ENCODE data around the gene RRAGB. TPM values are rescaled to one million over a fixed set of nuclear protein-coding genes. Genes with fewer than 3 reads are reported as not detected.
"Not testable (repeated sequence)": the region's sequence is repeated elsewhere in the genome, so short reads cannot be mapped to it uniquely, and the experiment has no call there.

Gene RRAGB
- polyA plus RNA-seq, 1 donor (not counting 4 experiments of a cell fraction or from before 2014, with no cell fraction given): 18.9 TPM

GRCh38 chrX:55759478-55759877 is 41.9 kb downstream of the RRAGB start:
- Histone ChIP-seq H3K79me2 (ENCODE audit: control insufficient read depth, insufficient read depth, low read length) (no peaks in the 10 kb centered on the region), H3K4me3 (ENCODE audit: control insufficient read depth in 2 of 3, extremely low read depth in 1 of 3, insufficient read depth in 2 of 3, low read depth in 1 of 3, low read length in 3 of 3) (no peak overlapping the region), H4K20me1 (ENCODE audit: control insufficient read depth, extremely low read depth, insufficient read depth, low read length) (no peaks in the 10 kb centered on the region), H3K9me3 (ENCODE audit: control insufficient read depth, low read depth, low read length) (no peaks in the 10 kb centered on the region), H3K9me1 (ENCODE audit: control insufficient read depth, extremely low read depth, insufficient read depth, low read length) (no peaks in the 10 kb centered on the region), H2AFZ (ENCODE audit: control insufficient read depth, low read length) (no peak overlapping the region), H3K4me1 (ENCODE audit: control insufficient read depth, extremely low read depth, insufficient read depth, low read length) (no peaks in the 10 kb centered on the region), H3K27me3 (ENCODE audit: control insufficient read depth, extremely low read depth, insufficient read depth, low read length) (no peaks in the 10 kb centered on the region), H3K9ac (ENCODE audit: control insufficient read depth, extremely low read depth, insufficient read depth, low read length) (no peak overlapping the region), H3K36me3 (ENCODE audit: control insufficient read depth in 2 of 2, extremely low read depth in 1 of 2, insufficient read depth in 2 of 2, low read length in 2 of 2) (no peaks in the 10 kb centered on the region), H3K4me2 (ENCODE audit: control insufficient read depth, extremely low read depth, insufficient read depth, low read depth, low read length) (no peak overlapping the region), H3K27ac (ENCODE audit: control insufficient read depth, insufficient read depth, low read length) (no peak overlapping the region)
- no peak for DNase-seq (ENCODE audit: low read depth, low spot score)
- no peak for FAIRE-seq
- dilution Hi-C loops (cut with MboI; ENCODE audit: extremely low pct_ligation_motif_present, low sequenced_read_pairs): no loop called here
- TF ChIP-seq EZH2 (IDR thresholded peaks at IDR 0.05; ENCODE audit: low read length): no peak
- TF ChIP-seq CTCF (optimal IDR thresholded peaks at IDR 0.05 in 1 of 3, IDR thresholded peaks at IDR 0.05 in 1 of 3, conservative IDR thresholded peaks at IDR 0.05 in 1 of 3; ENCODE audit: extremely low read depth in 1 of 3, insufficient read depth in 2 of 3, low read length in 3 of 3): no peak

DNA sequence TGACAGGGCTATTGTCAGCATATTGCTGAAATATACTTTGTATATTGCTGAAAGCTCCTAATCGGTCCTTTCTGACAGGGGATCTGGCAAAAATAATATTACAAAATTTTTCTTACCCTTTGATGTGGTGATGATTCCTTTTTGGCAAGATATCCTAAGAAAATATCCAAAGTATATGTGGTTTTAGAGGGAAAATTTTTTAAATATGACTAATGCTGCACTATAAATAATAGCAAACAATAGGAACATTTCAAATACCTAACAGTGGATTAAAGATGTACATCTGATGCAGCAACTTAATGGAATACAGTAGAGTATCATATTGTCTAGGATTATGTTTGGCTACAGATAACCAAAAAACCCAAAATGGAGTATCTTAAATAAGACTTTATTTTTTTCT is 49.6 kb downstream of the RRAGB start:
- DNase-seq (ENCODE audit: low read depth, low spot score): no peak

DNA sequence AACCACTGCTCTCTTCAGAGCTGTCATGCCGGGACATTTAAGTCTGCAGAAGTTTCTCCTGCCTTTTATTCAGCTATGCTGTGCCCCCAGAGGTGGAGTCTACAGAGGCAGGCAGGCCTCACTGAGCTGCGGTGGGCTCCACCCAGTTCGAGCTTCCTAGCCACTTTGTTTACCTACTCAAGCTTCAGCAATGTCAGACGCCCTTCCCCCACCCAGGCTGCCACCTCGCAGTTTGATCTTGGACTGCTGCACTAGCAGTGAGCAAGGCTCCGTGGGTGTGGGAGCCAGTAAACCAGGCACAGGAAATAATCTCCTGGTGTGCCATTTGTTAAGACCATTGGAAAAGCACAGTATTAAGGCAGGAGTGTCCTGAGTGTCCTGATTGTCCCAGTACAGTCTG is 56.9 kb downstream of the RRAGB start:
- DNase-seq (ENCODE audit: low read depth, low spot score); dilution Hi-C loops (cut with MboI; ENCODE audit: extremely low pct_ligation_motif_present, low sequenced_read_pairs); H3K27ac ChIP-seq (ENCODE audit: control insufficient read depth, insufficient read depth, low read length); H3K4me1 ChIP-seq (ENCODE audit: control insufficient read depth, extremely low read depth, insufficient read depth, low read length); H3K27me3 ChIP-seq (ENCODE audit: control insufficient read depth, extremely low read depth, insufficient read depth, low read length); H3K9me3 ChIP-seq (ENCODE audit: control insufficient read depth, low read depth, low read length); H2AFZ ChIP-seq (ENCODE audit: control insufficient read depth, low read length); H3K4me2 ChIP-seq (ENCODE audit: control insufficient read depth, extremely low read depth, insufficient read depth, low read depth, low read length); H3K9me1 ChIP-seq (ENCODE audit: control insufficient read depth, extremely low read depth, insufficient read depth, low read length); FAIRE-seq; H4K20me1 ChIP-seq (ENCODE audit: control insufficient read depth, extremely low read depth, insufficient read depth, low read length); H3K9ac ChIP-seq (ENCODE audit: control insufficient read depth, extremely low read depth, insufficient read depth, low read length); H3K79me2 ChIP-seq (ENCODE audit: control insufficient read depth, insufficient read depth, low read length); H3K4me3 ChIP-seq (ENCODE audit: control insufficient read depth in 2 of 3, extremely low read depth in 1 of 3, insufficient read depth in 2 of 3, low read depth in 1 of 3, low read length in 3 of 3); H3K36me3 ChIP-seq (ENCODE audit: control insufficient read depth in 2 of 2, extremely low read depth in 1 of 2, insufficient read depth in 2 of 2, low read length in 2 of 2): not testable (repeated sequence)

More for the DNA sequence above, 49.6 kb downstream of the RRAGB start:
- Histone ChIP-seq H3K27me3 (ENCODE audit: control insufficient read depth, extremely low read depth, insufficient read depth, low read length) (no peaks in the 10 kb centered on the region), H4K20me1 (ENCODE audit: control insufficient read depth, extremely low read depth, insufficient read depth, low read length) (no peaks in the 10 kb centered on the region), H3K36me3 (ENCODE audit: control insufficient read depth in 2 of 2, extremely low read depth in 1 of 2, insufficient read depth in 2 of 2, low read length in 2 of 2) (no peaks in the 10 kb centered on the region), H3K27ac (ENCODE audit: control insufficient read depth, insufficient read depth, low read length) (no peak overlapping the region), H3K4me2 (ENCODE audit: control insufficient read depth, extremely low read depth, insufficient read depth, low read depth, low read length) (no peak overlapping the region), H3K9me3 (ENCODE audit: control insufficient read depth, low read depth, low read length) (no peaks in the 10 kb centered on the region), H3K4me1 (ENCODE audit: control insufficient read depth, extremely low read depth, insufficient read depth, low read length) (no peaks in the 10 kb centered on the region), H3K4me3 (ENCODE audit: control insufficient read depth in 2 of 3, extremely low read depth in 1 of 3, insufficient read depth in 2 of 3, low read depth in 1 of 3, low read length in 3 of 3) (no peak overlapping the region), H3K9me1 (ENCODE audit: control insufficient read depth, extremely low read depth, insufficient read depth, low read length) (no peaks in the 10 kb centered on the region), H3K79me2 (ENCODE audit: control insufficient read depth, insufficient read depth, low read length) (no peaks in the 10 kb centered on the region), H2AFZ (ENCODE audit: control insufficient read depth, low read length) (no peak overlapping the region), H3K9ac (ENCODE audit: control insufficient read depth, extremely low read depth, insufficient read depth, low read length) (no peak overlapping the region)
- TF ChIP-seq CTCF (optimal IDR thresholded peaks at IDR 0.05 in 1 of 3, IDR thresholded peaks at IDR 0.05 in 1 of 3, conservative IDR thresholded peaks at IDR 0.05 in 1 of 3; ENCODE audit: extremely low read depth in 1 of 3, insufficient read depth in 2 of 3, low read length in 3 of 3): no peak
- TF ChIP-seq EZH2 (IDR thresholded peaks at IDR 0.05; ENCODE audit: low read length): no peak
- dilution Hi-C loops (cut with MboI; ENCODE audit: extremely low pct_ligation_motif_present, low sequenced_read_pairs): no loop called here
- no peak for FAIRE-seq
